Fibroblast of lung (primary cell): ENCODE results near the gene OOSP1.

Experiments used
- EZH2 ChIP-seq: IDR thresholded peaks from 2 replicates; pipeline ENCODE4 v1.5.1; 2012; ENCODE audit warnings: low read length, control low read depth, mild to moderate bottlenecking; ENCODE audit errors: missing control alignments
- TF ChIP-seq, protein P1 (sequence below), 2 donors: IDR thresholded peaks in 1 of 2; conservative IDR thresholded peaks in 1 of 2; 1 replicate in 1 of 2; 2 replicates in 1 of 2; pipeline ENCODE4 v1.5.1; 2011 to 2012; ENCODE audit warnings: low read length in 2 of 2, control low read depth in 1 of 2, inconsistent platforms in 1 of 2, low read depth in 1 of 2, mild to moderate bottlenecking in 1 of 2

DNA sequence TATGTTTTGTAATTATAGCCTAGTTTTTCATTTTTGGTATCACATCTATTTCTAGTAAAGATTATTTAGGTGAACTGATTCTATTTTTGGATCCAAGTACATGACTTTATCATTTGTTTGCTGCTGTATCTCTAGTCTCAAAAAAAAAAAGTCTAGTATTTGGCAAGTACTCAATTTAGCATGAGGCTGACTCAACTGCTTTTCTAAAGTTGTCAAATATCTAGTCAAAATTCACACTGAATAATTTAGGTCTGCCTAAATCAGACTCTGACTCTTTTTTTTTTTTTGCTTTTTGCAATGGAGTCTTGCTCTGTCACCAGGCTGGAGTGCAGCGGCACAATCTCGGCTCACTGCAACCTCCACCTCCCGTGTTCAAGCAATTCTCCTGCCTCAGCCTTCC, 28.0 kb downstream of the OOSP1 start:
- TF ChIP-seq, protein P1, sequence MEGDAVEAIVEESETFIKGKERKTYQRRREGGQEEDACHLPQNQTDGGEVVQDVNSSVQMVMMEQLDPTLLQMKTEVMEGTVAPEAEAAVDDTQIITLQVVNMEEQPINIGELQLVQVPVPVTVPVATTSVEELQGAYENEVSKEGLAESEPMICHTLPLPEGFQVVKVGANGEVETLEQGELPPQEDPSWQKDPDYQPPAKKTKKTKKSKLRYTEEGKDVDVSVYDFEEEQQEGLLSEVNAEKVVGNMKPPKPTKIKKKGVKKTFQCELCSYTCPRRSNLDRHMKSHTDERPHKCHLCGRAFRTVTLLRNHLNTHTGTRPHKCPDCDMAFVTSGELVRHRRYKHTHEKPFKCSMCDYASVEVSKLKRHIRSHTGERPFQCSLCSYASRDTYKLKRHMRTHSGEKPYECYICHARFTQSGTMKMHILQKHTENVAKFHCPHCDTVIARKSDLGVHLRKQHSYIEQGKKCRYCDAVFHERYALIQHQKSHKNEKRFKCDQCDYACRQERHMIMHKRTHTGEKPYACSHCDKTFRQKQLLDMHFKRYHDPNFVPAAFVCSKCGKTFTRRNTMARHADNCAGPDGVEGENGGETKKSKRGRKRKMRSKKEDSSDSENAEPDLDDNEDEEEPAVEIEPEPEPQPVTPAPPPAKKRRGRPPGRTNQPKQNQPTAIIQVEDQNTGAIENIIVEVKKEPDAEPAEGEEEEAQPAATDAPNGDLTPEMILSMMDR (conservative IDR thresholded peaks at IDR 0.05 in 1 of 2, IDR thresholded peaks at IDR 0.05 in 1 of 2; ENCODE audit: low read depth in 1 of 2, low read length in 2 of 2), result no peak
- TF ChIP-seq EZH2, result no peak
